ENCODE measurements around the gene PCOLCE2.

The PCOLCE2 gene

DNA sequence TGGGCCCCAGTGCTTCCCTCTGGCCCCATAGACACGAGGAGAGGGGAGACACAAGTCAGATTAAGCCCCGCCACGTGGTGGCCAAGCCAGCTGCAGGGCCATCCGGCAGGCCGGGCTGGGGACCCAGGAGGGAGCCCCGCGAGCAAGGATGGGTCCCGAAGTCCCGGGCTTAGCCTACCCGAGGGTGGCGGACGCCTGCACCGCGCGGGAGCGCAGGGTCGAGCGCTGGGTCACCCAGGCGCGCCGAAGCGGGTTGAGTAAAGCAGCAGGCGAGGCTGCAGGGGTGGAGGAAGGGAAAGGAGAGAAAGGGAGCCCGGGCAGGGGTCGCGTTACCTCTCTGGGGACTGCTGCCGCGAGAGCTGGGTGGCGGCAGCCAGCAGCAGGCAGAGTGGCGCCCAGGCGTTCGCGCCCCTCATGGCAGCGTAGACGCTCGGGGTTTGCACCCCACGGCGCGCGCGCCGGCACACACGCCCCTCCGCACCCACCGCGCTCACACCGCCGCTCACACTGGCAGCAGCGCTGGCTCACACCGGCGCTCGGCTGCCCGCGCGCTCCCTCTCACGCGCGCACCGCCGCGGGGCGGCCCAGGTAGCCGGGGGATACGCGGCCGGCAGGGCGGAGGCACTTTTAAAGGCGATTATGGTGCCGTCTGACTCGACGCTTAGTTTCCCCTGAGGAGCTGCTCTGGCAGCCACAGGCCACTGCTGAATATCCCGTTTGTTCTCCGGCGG is at the start of gene PCOLCE2:
TSS of gene PCOLCE2 (minus strand) at position 603 of the 731 bp plus-strand sequence. CDS start at position 416, 187 bp downstream.
- DNase-seq (ENCODE audit: low spot score), result no peak

GRCh38 chr3:142935963-142936362 is 47.1 kb upstream of the PCOLCE2 start:
- DNase-seq (ENCODE audit: low spot score), result no peak

DNA sequence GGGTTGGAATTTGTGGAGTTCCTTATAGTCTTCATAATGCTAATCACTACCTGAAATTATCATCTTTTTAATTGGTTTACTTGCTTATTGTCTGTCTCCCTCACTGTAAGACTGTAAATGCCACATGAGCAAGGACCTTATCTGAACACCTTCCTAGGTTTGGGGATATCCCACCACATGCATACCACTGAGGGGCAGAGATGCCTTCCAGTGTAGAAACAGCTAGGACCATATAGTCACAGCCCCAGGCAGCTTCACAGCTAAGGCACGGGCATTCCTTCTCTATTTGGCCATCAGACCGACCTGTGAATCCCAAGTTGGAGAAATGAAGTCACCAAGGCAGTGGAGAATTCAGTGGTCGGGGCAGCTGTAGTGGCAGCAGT is 46.0 kb upstream of the PCOLCE2 start:
- DNase-seq (ENCODE audit: low spot score), result no peak

DNA sequence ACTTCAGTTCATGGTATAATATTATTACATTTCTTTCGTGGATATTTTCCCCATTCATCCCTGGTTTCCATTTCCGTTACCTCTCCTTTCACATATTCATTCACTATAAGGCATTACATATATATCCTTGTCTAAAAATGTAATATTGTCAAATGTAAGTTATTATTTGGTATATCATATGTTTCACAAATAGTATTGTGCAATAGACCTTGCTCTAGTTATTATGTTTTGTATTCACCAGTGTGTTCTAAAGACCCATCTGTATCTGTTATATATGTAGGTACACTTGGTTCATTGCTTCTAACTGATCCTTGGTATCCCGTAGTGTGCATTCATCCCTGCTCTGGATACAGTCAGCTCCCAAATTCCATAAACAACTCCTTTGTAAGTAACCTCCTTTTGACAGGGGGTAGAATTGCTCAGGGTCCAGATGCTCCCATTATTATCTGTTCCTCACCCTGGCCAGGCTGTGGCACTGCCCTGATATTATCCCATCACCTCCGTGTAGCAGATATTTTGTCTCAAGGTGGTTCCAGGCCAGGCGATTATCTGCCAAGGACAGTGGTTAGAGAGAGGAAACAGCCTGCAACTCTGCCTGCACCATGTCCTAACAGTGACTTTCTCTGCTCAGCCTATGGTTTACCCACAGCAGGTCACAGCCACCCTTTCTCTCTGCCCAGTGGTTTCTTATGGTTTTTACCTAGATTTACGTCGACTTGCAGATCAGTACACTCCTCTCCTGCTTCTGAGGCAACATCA is 45.4 kb upstream of the PCOLCE2 start:
- peak; percentile 64 for DNase-seq (ENCODE audit: low spot score)

- peak; percentile 33 for DNase-seq (ENCODE audit: low spot score)
These were observed 42.3 kb upstream of the PCOLCE2 start for GRCh38 chr3:142931222-142931621.

- DNase-seq (ENCODE audit: low spot score), result peak; percentile 28
These were observed 41.6 kb upstream of the PCOLCE2 start for GRCh38 chr3:142930463-142930862.

DNA sequence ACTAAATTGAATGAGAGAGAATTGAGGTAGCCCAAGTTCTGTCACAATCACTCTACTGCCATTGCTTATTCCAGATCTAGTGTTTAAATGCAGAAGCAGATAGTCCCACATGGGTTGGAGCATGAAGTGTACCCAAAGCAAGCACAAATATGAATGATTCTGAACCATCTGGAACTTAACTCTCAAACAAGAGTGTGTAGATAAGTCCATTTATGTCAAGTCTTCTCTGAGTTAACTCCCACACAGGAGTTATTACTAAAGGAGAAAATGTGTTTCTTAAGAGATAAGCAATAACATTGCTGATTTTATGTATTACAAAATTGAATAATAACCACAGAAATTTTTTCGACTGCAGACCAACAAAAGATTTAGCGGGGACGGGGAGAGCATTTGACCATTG is 41.0 kb upstream of the PCOLCE2 start:
- peak; percentile 57 for DNase-seq (ENCODE audit: low spot score)

DNA sequence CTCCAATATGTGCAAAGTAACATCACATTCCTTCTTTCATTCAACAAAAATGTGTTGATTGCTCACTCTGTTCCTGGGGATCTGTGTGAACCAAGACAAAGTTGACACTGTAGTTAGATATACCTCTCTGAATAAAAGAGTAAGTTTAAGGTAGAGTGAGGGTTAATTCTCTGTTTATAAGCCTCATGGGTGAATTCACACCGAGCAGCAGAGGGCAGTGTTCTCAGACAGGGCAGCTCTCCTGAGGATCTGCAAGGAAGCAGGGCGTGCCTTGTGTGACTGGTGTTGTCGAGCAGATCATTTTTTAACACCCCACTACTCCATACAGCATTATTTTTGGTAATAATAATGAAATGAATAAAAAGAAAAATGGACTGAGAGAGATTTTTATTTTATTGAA is 40.2 kb upstream of the PCOLCE2 start:
- peak; percentile 91 for DNase-seq (ENCODE audit: low spot score)

DNA sequence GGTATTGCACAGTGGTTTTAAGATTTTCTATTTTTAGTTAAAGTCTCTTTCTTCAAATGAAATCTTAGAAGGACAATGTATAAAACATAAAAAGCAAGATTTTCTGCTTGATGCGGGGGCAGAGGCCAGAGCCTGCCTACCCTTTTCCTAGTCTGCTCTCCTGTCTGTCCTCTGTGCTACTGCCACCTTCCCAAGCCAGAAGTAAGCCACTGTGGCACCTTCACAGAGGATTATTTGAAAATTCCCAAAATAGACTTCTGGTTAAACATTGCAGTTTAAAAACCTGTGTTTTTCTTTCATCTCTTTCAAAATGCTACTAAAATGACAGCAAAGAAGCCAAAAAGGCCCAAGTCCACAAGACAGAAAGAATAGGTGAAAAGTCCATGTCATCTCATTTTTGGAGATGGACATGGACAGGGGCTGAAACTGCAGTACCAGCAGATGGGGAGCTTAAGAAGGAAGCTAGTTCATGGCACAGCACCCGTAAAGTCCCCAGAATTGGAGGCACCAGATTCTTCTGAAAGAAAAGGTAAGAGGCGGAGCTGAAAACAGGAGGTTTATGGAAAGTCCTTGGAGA is 37.6 kb upstream of the PCOLCE2 start:
- no peak for DNase-seq (ENCODE audit: low spot score)

DNA sequence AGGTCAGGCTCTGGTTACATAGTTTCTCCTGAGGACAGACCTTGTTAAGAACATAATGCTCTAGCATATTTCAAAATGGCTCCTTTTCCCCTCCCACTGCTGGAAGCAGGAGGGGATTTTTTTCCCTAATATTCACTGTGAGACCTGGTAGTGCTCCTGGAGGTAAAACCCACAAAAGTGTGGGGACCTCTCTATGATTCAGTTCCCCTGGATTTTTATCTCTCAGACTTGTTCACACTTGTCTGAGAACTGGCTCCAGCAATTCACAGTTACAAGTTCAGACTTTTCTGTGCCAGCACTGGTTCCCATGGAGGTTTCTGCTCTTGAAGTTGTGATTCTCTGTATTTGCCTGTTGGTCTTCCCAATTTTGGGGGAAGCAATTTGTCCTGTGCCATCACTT is 36.3 kb upstream of the PCOLCE2 start:
- no peak for DNase-seq (ENCODE audit: low spot score)

GRCh38 chr3:142923694-142924093 is 34.8 kb upstream of the PCOLCE2 start:
- no peak for DNase-seq (ENCODE audit: low spot score)

- DNase-seq (ENCODE audit: low spot score), result no peak
These were observed 27.7 kb upstream of the PCOLCE2 start for GRCh38 chr3:142916605-142917004.

DNA sequence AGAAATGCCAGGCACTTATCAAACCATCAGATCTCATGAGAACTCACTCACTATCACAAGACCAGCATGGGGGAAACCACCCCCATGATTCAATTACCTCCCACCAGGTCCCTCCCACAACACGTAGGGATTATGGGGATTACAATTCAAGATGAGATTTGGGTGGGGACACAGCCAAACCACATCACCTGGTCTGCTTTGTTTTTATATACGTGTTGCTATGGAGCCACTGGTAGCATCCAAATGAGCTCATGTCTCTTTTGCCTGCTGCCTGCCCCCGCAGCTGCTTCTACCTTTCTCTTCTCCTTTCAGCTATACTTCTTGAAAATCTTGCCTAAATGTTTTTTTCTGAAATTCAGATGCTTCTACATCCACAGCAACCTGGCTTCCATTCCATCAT is 26.8 kb upstream of the PCOLCE2 start:
- DNase-seq (ENCODE audit: low spot score), result no peak

DNA sequence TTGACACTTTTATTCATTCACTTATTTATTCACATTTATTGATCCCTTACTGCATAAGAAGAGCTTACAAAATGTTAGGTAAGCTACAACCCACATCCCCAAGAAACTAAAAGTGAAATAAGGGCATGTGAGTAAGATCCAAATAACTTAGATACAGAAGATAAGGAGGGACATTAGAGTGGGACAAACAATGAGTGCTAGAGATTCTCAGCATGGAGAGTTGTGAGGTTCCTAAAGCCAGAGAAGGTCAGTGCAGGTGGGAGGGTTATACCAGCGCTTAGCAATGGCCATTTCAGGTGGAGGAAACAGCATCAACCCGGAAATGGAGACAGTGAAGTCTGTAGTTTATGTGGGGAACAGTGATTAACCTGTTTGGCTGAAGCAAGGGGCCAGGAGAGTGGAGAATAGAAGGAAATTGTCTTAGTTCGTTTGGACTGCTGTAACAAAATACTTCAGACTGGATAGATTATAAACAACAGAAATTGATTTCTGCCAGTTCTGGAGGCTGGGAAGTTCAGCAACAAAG is 25.5 kb upstream of the PCOLCE2 start:
- no peak for DNase-seq (ENCODE audit: low spot score)

GRCh38 chr3:142913432-142913831 is 24.5 kb upstream of the PCOLCE2 start:
- no peak for DNase-seq (ENCODE audit: low spot score)

DNA sequence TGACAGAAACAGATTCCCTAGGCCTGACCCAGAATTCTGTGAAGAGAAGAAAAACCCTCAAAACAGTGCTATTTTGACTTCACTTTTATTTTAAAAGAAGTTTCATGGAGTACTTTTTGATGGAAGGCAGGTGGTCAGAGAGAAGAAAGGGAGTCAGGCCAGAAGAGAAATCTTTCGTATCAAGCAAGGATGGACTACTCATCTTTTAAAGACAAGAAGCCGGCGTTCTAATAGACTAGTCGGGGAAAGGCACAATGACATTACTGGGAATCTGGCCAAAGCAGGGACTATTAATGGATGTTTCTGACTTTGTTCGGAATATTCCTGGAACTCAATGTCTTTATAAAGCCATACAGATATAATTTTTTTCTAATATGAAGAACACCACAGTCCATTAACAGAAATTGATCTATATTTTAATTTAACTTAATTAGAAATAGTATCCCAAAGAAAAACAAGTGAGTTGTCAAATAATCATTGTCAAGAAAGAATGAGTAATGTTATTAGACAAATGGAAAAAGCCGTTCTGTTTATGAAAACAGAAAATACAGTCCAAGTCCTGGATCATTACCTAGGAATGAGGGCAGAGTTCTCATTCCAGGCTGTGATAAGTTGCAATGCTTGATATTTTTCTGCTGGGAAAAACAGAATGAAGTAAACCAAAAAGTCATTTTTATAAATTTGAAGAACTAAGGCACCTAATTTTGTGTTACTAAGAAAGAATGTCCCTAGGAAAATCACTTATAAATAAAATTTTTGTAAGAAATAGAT is 23.7 kb upstream of the PCOLCE2 start:
- no peak for DNase-seq (ENCODE audit: low spot score)

GRCh38 chr3:142910280-142910679 is 21.4 kb upstream of the PCOLCE2 start:
- DNase-seq (ENCODE audit: low spot score), result no peak

- no peak for DNase-seq (ENCODE audit: low spot score)
These were observed 20.4 kb upstream of the PCOLCE2 start for GRCh38 chr3:142909282-142909681.

DNA sequence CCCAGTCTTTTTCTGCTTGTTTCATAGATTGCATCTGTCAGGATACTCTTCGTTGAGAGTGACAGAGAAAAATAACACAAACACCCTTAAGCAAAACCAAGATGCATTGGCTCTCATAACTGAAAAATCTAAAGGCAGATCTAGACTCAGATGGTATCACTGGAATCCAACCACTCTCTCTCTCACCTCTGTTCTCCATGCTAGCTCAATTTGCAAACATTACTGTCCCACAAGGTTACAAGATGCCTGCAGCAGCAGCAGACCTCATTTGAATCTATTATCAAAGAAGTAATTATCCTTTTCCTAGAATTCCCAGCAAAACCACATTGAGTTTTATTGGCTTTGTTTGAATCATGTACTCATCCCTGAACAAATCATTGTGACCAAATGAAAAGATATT is 19.1 kb upstream of the PCOLCE2 start:
- DNase-seq (ENCODE audit: low spot score), result no peak

DNA sequence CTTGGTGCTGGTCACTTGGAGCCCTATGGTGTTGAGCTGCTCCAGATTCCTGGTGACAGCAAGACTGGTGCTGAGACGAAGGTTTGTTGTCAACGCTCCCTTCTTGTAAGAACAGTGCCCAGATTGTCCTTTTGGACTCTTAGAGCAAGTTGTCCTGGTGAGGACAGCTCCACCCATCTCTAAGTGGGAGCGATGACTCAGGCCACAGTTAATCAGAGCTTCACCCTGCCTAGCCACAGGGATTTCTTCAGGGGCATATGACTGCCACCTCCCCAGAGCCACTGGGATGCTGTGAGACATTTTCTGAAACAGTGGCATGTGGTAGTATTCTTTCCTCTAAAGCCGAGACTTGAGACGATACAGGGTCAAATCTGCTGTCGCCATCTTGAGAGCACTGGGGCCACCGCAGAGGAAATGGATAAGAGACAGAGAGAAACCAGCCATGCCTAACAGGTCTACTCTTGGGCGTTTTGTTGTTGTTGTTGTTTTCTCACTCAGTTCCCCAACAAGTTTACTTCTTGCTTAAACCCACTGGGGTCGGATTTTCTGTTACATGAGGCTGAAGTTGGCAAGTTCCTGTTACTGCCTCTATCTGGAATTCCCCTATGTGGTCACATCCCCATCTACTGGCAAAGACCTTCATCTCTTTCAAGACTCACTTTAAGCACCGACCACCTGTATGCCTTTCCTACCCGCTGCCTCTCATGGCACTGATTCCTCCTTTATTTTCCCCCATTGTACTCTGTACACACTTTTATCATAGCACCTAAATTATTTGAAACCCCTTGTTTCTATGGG is 16.0 kb upstream of the PCOLCE2 start:
- DNase-seq (ENCODE audit: low spot score), result no peak

DNA sequence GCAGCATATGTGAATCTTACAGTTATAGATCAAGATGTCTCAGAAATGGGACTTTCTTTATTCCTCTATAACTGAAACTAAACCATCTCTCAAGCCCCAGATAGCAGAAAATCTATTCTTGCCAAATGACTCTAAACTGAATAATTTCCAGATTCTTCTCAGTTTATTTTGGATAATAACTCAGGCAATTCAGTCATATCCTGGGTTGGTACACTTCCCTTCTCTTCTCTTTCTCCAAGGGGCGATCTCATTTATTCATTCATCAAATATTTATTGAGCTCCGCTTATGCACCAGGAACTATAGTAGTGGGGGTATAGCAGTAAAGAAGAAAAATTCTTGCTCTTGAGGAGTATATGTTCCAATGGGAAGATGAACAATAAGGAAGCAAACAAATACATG is 13.5 kb upstream of the PCOLCE2 start:
- no peak for DNase-seq (ENCODE audit: low spot score)

Measured in hematopoietic multipotent progenitor cell treated with erythropoietin and hydrocortisone succinate and interleukin-3 and kit ligand, for 17 days (in vitro differentiated cells).